SU-DHL-6 (cell line): ENCODE data around the gene KLHL7.
"Not testable (repeated sequence)": the region's sequence is repeated elsewhere in the genome, so short reads cannot be mapped to it uniquely, and the experiment has no call there.

Experiments
- H2AFZ ChIP-seq: fragments of 200-600 bp; sonication (generic); 2 replicates; pipeline ENCODE4 v1.6.1; 2014; ENCODE audit warnings: low read depth, mild to moderate bottlenecking, moderate library complexity, mixed read lengths, antibody characterized with exemption, low read length; ENCODE audit not compliant: severe bottlenecking
- H3F3A ChIP-seq: fragments of 200-600 bp; shearing (Covaris generic); 2 replicates; pipeline ENCODE4 v1.6.0; 2016; ENCODE audit warnings: antibody characterized with exemption, mild to moderate bottlenecking; ENCODE audit not compliant: insufficient read depth
- H3K27ac ChIP-seq: fragments of 200-600 bp; sonication (generic); 2 replicates; pipeline ENCODE4 v1.5.1; 2016; ENCODE audit warnings: low read depth, mild to moderate bottlenecking, low read length, moderate library complexity, mixed read lengths
- H3K27me3 ChIP-seq: fragments of 200-600 bp; sonication (generic), shearing (Covaris generic); 2 replicates; pipeline ENCODE4 v1.6.0; 2014; ENCODE audit warnings: mild to moderate bottlenecking, low read length
- H3K36me3 ChIP-seq: fragments of 200-600 bp; sonication (generic); 2 replicates; pipeline ENCODE4 v1.6.1; 2014; ENCODE audit warnings: mild to moderate bottlenecking, low read length, mixed read lengths
- H3K4me2 ChIP-seq: fragments of 300-600, 200-600 bp; shearing (Covaris generic), sonication (generic); 2 replicates; pipeline ENCODE4 v1.6.0; 2014; ENCODE audit warnings: low read length, low read depth, mild to moderate bottlenecking; ENCODE audit not compliant: poor library complexity, severe bottlenecking
- H3K4me3 ChIP-seq: fragments of 200-600 bp; sonication (generic); 2 replicates; pipeline ENCODE4 v1.5.1; 2014; ENCODE audit warnings: antibody characterized with exemption, low read length, mild to moderate bottlenecking, mixed read lengths; ENCODE audit not compliant: insufficient read depth, poor library complexity, severe bottlenecking
- H3K79me2 ChIP-seq: fragments of 200-600 bp; sonication (generic); 2 replicates; pipeline ENCODE4 v1.6.1; 2014; ENCODE audit warnings: mild to moderate bottlenecking, low read length, moderate library complexity; ENCODE audit not compliant: insufficient read depth
- H3K9ac ChIP-seq: fragments of 200-600 bp; sonication (generic); 2 replicates; pipeline ENCODE4 v1.7.0; 2014; ENCODE audit warnings: mild to moderate bottlenecking, low read length
- H3K9me2 ChIP-seq: fragments of 200-600 bp; sonication (generic); replicated peaks from 2 replicates; pipeline ENCODE4 v1.6.1; 2014; ENCODE audit warnings: low read length; ENCODE audit not compliant: insufficient read depth
- H3K9me3 ChIP-seq: fragments of 200-600 bp; sonication (generic); 2 replicates; pipeline ENCODE4 v1.6.1; 2014; ENCODE audit warnings: low read length, mixed read lengths; ENCODE audit not compliant: insufficient read depth
- H4K20me1 ChIP-seq: fragments of 200-600 bp; sonication (generic); 2 replicates; pipeline ENCODE4 v1.6.1; 2014; ENCODE audit warnings: low read depth, mild to moderate bottlenecking, antibody characterized with exemption, low read length, moderate library complexity, mixed read lengths
- CTCF ChIP-seq: fragments of 200-600 bp; sonication (generic); IDR thresholded peaks from one replicate; pipeline ENCODE4 v1.5.1; 2017; ENCODE audit warnings: antibody characterized with exemption, mild to moderate bottlenecking, low read length, moderate library complexity; ENCODE audit not compliant: insufficient read depth, poor library complexity, severe bottlenecking
- EZH2phosphoT487 ChIP-seq: fragments of 200-600 bp; sonication (generic), shearing (Covaris generic); conservative IDR thresholded peaks from 2 replicates; pipeline ENCODE4 v1.6.1; 2018; ENCODE audit warnings: mild to moderate bottlenecking, antibody characterized with exemption, low read length, moderate library complexity, mixed read lengths

KLHL7 gene

DNA sequence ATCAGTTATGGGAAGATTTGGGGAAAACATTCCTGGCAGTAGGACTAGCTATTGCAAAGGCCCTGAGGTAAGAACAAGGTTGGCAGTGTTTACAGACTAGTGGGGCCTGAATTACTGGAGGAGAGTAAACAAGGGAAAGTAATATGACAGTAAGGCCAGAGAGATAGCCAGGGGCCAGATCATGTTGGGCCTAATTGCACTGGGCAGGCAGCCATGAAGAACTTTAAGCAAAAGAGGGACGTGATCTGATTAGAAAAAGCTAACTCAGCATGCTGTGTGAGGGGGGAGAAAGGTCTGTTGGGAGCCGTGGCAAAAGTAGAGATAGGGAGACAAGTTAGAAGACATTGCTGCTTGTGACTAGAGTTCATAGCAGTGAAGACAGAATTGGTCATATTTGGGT lies 85.4 kb downstream of the KLHL7 start:
- Histone ChIP-seq H3K4me2 (no peak overlapping the region), H3K36me3 (peaks cover 53% of the 10 kb centered on the region), H3K27me3 (no peaks in the 10 kb centered on the region), H3K9ac (no peak overlapping the region), H3K79me2 (peaks cover 41% of the 10 kb centered on the region), H4K20me1 (peaks cover 9% of the 10 kb centered on the region), H3K27ac (no peak overlapping the region), H2AFZ (no peak overlapping the region), H3F3A (peaks cover 12% of the 10 kb centered on the region), H3K9me2 (no peaks in the 10 kb centered on the region), H3K4me3 (no peak overlapping the region), H3K9me3 (no peaks in the 10 kb centered on the region)
- TF ChIP-seq EZH2phosphoT487 (no peak), CTCF (no peak)

DNA sequence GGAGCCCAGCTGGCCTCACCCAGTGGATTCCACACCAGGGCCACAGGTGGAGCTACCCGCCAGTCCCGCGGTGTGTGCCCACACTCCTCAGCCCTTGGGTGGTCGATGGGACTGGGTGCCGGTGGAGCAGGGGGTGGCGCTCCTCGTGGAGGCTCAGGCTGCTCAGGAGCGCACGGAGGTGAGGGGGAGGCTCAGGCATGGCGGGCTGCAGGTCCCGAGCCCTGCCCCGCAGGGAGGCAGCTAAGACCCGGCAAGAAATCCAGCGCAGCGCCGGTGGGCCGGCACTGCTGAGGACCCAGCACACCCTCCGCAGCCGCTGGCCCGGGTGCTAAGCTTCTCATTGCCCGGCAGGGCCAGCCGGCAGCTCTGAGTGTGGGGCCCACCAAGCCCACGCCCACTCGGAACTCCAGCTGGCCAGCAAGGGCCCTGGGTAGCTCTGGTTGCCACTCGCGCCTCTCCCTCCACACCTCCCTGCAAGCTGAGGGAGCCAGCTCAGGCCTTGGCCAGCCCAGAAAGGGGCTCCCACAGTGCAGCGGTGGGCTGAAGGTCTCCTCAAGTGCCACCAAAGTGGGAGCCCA lies 88.2 kb downstream of the KLHL7 start:
- not testable (repeated sequence) for H3K9me2 ChIP-seq, H3F3A ChIP-seq, H3K9ac ChIP-seq, H3K4me2 ChIP-seq, H2AFZ ChIP-seq, H3K27ac ChIP-seq, H3K4me3 ChIP-seq, H3K27me3 ChIP-seq, H4K20me1 ChIP-seq, H3K9me3 ChIP-seq
- Histone ChIP-seq H3K36me3 (peaks cover 49% of the 10 kb centered on the region), H3K79me2 (peaks cover 15% of the 10 kb centered on the region)

DNA sequence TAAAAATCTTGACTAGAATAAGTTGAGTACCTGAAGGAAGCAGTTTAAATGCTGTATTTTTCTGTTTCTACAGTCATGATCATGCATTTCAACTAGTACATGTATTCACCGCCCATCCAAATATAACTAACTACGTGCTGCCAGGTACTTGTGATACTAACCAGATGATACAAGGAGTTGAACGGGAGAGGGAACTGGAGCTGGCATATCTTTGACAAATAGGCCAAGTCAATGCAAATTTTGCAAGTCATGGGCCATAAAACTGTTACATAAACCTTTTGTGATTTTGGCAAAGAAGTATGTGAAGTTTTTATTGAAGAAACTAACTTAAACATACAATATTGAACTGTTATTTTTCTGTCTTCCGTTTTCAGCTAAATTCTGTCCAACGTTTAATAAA lies 90.7 kb downstream of the KLHL7 start:
- H3K4me2 ChIP-seq = no peak overlapping the region
- no peaks in the 10 kb centered on the region for H3K27me3 ChIP-seq
- H3K9ac ChIP-seq = no peak overlapping the region
- peaks cover 54% of the 10 kb centered on the region for H3K36me3 ChIP-seq
- H4K20me1 ChIP-seq = peaks cover 9% of the 10 kb centered on the region; the same call in 1 of the 2 replicates
- H2AFZ ChIP-seq = no peak overlapping the region
- H3K9me2 ChIP-seq = no peaks in the 10 kb centered on the region
- H3K9me3 ChIP-seq = no peaks in the 10 kb centered on the region
- no peak overlapping the region for H3K27ac ChIP-seq
- peaks cover 14% of the 10 kb centered on the region for H3F3A ChIP-seq
- H3K4me3 ChIP-seq = no peak overlapping the region
- H3K79me2 ChIP-seq = peaks cover under 1% of the 10 kb centered on the region; the same call in 1 of the 2 replicates
- no peak for TF ChIP-seq EZH2phosphoT487

DNA sequence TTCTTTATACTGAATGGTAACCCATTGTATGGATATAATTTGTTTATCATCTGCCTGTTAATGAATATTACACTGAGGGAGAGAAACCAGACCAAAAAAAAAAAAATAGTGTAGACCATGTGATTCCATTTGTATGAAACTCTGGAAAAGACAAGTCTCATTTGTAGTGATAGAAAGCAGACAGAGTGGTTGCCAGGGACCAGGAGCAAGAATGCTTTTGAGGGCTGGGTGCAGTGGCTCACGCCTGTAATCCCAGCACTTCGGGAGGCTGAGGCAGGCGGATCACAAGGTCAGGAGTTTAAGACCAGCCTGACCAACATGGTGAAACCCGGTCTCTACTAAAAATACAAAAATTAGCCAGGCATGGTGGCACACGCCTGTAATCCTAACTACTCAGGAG lies 92.2 kb downstream of the KLHL7 start:
- H3K9me3 ChIP-seq, H3K9ac ChIP-seq, H3K4me2 ChIP-seq, H3K4me3 ChIP-seq, H4K20me1 ChIP-seq, H3K27me3 ChIP-seq, H3K79me2 ChIP-seq, H3K9me2 ChIP-seq, H3K27ac ChIP-seq, H2AFZ ChIP-seq: not testable (repeated sequence)
- H3K36me3 ChIP-seq = peaks cover 46% of the 10 kb centered on the region
- peaks cover 14% of the 10 kb centered on the region for H3F3A ChIP-seq

- TF ChIP-seq CTCF = no peak
- TF ChIP-seq EZH2phosphoT487 = no peak
- H3K36me3 ChIP-seq = peaks cover 46% of the 10 kb centered on the region
These were observed 94.7 kb downstream of the KLHL7 start for GRCh38 chr7:23200331-23200730.

More at GRCh38 chr7:23200331-23200730, 94.7 kb downstream of the KLHL7 start:
- Histone ChIP-seq H2AFZ (no peak overlapping the region), H3K9me2 (no peaks in the 10 kb centered on the region), H3K4me2 (no peak overlapping the region), H3K9me3 (no peaks in the 10 kb centered on the region), H3K27ac (no peak overlapping the region), H3K79me2 (no peaks in the 10 kb centered on the region), H3K27me3 (no peaks in the 10 kb centered on the region), H3F3A (peaks cover 23% of the 10 kb centered on the region), H4K20me1 (peaks cover 4% of the 10 kb centered on the region; the same call in 1 of the 2 replicates), H3K9ac (no peak overlapping the region), H3K4me3 (no peak overlapping the region)
